NB4 (cell line): Measurements from ENCODE around the gene SAPCD2.
"Not testable (repeated sequence)": the region's sequence is repeated elsewhere in the genome, so short reads cannot be mapped to it uniquely, and the experiment has no call there.

ENCODE experiments used
- DNase-seq: peaks from one replicate; pipeline ENCODE4 v3.0.0; 2010; ENCODE audit warnings: low read depth
- H3K4me3 ChIP-seq: one replicate; pipeline ENCODE4 v1.5.1; 2011; ENCODE audit warnings: mild to moderate bottlenecking, low read depth, low read length, moderate library complexity
- MYC ChIP-seq: IDR thresholded peaks from 2 replicates; pipeline ENCODE4 v1.6.1; 2011; ENCODE audit warnings: low read depth, low read length
- POLR2A ChIP-seq: IDR thresholded peaks from 2 replicates; pipeline ENCODE4 v1.6.1; 2011; ENCODE audit warnings: mild to moderate bottlenecking; ENCODE audit not compliant: insufficient read length; ENCODE audit errors: extremely low read depth
- TF ChIP-seq, protein P1 (sequence below): IDR thresholded peaks from 2 replicates; pipeline ENCODE4 v1.6.1; 2011; ENCODE audit warnings: low read depth, low read length
- TF ChIP-seq, protein P2 (sequence below): IDR thresholded peaks from one replicate; pipeline ENCODE4 v1.5.1; 2012; ENCODE audit warnings: low read depth, low read length

SAPCD2 gene

DNA sequence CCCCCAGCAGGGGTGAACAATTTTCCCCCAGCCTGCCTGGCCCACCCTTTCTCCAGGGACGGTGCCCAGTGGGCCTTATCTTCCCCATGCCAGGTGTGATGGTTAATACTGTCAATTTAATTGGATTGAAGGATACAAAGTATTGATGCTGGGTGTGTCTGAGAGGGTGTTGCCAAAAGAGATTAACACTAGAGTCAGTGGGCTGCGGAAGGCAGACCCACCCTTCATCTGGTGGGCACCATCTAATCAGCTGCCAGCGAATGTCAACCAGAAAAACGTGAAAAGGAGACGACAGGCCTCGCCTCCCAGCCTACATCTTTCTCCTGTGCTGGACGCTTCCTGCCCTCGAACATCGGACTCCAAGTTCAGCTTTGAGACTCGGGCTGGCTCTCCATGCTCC, 32.9 kb downstream of the SAPCD2 start:
- TF ChIP-seq MYC (no peak), POLR2A (no peak)
- no peak for DNase-seq
- H3K4me3 ChIP-seq: no peak overlapping the region

DNA sequence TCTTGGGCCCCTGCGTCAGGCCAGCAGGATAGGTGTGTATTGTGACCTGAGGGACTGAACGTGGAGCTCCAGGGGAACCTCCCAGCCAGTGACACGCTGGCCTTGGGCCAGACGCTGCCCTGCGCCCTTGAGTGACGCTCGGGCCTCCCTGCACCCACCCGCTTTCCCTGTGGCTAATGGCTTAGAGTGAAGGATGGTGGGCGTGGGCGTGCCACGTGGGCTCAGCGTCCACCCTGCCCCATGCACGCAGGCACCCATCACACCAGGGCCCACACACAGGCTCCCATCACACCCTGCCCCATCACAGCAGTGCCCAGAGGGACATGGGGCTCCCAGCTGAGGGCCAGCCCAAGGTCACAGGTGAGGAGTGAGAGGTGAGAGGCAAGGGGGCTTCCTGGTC, 33.3 kb downstream of the SAPCD2 start:
- no peak for TF ChIP-seq POLR2A
- DNase-seq: no peak
- H3K4me3 ChIP-seq: no peak overlapping the region

DNA sequence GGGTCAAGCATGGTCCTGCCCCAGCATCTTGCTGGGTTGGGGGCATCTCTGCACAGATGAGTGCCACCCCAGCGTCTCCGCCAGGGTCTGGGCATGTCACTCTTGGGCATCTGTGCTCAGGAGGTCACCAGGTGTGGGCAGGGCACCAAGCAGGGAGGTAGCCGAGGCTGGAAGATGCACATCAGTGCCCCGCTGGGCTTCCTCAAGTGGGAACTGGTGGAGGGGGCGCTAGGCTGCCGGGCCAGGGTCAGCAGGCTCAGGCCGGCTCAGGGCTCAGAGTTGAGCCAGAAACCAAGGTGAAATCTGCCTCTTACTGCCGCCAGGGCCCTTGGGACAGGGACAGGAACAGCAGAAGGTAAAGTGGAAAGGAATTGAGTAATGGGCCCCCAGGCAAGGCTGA, 34.4 kb downstream of the SAPCD2 start:
- TF ChIP-seq, protein P1, sequence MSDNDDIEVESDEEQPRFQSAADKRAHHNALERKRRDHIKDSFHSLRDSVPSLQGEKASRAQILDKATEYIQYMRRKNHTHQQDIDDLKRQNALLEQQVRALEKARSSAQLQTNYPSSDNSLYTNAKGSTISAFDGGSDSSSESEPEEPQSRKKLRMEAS: no peak
- TF ChIP-seq POLR2A: no peak
- no peak for TF ChIP-seq MYC
- TF ChIP-seq, protein P2, sequence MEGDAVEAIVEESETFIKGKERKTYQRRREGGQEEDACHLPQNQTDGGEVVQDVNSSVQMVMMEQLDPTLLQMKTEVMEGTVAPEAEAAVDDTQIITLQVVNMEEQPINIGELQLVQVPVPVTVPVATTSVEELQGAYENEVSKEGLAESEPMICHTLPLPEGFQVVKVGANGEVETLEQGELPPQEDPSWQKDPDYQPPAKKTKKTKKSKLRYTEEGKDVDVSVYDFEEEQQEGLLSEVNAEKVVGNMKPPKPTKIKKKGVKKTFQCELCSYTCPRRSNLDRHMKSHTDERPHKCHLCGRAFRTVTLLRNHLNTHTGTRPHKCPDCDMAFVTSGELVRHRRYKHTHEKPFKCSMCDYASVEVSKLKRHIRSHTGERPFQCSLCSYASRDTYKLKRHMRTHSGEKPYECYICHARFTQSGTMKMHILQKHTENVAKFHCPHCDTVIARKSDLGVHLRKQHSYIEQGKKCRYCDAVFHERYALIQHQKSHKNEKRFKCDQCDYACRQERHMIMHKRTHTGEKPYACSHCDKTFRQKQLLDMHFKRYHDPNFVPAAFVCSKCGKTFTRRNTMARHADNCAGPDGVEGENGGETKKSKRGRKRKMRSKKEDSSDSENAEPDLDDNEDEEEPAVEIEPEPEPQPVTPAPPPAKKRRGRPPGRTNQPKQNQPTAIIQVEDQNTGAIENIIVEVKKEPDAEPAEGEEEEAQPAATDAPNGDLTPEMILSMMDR: no peak
- no peak overlapping the region for H3K4me3 ChIP-seq
- DNase-seq: no peak

DNA sequence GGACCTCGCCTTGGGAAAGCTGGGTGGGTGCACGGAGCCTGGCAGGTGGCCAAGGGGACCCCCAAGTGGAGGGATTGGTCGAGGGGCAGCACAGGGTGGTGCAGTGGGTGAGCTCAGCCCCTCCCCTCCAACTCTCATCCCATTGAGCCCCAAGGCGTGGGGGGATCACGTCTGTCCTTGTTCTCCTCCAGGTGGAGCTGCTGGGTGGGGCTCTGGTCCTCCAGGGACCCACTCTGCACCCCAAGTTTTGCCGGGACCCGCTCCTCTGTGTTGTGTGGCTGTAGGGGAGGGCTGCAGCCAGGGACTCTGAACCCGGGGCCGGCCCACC, 34.9 kb downstream of the SAPCD2 start:
- no peak for DNase-seq
- TF ChIP-seq, protein P1: no peak
- TF ChIP-seq MYC (no peak; the same call in 1 of the 2 replicates), POLR2A (no peak)
- TF ChIP-seq, protein P2: no peak
- no peak overlapping the region for H3K4me3 ChIP-seq

DNA sequence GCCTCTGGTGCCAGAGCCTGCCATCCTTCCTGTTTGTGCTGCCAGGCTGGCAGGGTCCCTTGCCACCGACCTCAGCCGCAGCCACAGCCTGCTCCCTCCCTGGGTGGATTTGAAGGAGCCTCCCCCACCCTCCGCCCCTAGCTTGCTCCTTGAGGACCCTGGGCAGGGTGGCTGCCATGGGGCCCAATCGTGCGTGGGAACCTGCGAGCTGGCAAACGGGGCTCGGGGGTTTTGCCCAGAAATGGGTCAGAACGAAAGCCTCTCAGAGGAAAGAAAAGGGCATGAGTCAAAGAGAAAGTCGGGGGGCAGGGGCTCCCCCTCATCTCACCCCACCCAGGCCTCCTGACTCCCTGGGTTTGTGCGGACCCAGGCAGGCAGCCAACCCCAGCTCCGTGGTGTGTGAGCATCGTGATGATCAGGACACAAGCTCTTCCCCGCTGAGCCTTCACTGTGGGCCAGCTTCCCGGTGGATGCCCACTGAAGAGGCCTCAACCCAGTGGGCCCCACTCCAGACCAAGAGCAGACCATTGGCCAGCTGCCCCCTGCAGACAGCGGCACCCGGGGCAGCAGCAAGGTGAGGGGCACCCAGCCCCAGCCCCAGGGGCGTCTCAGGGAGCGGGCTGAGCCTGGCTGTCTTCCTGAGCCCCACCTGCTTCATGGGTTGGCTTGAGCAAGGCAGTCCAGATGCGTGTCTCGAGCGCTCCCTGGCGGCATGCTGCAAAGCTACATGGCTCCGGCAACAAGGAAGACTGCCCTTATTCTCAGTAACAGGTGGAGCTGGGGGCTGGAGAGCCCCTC, 35.4 kb downstream of the SAPCD2 start:
- TF ChIP-seq, protein P2: peak; percentile 91
- TF ChIP-seq MYC (peak; percentile 55), POLR2A (no peak)
- TF ChIP-seq, protein P1: peak; percentile 78
- peak overlapping the region; percentile 34 for H3K4me3 ChIP-seq
- peak; percentile 94 for DNase-seq

DNA sequence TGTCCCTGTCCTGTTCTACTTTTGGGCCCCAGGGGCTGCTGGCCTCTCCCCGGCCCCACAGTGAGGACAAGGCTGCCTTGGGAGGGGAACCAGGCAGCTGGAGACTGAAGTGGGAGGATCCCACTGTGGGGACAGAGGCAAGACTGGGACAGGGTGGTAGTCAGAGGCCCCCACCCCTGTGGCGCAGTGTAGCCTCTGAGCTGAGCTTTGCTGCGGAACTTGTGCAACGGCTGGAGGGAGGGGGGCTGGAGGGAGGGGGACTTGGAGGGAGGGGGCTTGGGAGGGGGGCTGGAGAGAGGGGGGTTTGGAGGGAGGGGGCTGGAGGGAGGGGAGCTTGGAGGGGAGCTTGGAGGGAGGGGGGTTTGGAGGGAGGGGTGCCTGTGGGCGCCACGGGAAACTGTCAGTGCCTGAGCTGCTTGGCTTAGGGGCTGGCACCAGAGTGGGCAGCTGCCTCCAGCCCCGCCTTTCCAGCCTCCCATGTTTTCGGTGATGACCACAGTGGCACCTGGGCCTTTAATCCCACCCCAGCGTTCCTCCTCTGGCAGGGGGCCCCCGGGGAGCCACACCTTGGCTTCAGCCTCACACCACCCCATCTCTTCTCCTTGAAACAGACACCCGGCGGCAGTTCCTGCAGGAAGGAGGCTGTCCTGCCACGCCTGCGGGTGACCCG, 36.2 kb downstream of the SAPCD2 start:
- DNase-seq: peak; percentile 90
- peak overlapping the region; percentile 32 for H3K4me3 ChIP-seq
- TF ChIP-seq, protein P2: no peak
- TF ChIP-seq POLR2A: peak; percentile 64
- TF ChIP-seq MYC: peak; percentile 25; the same call in 1 of the 2 replicates

DNA sequence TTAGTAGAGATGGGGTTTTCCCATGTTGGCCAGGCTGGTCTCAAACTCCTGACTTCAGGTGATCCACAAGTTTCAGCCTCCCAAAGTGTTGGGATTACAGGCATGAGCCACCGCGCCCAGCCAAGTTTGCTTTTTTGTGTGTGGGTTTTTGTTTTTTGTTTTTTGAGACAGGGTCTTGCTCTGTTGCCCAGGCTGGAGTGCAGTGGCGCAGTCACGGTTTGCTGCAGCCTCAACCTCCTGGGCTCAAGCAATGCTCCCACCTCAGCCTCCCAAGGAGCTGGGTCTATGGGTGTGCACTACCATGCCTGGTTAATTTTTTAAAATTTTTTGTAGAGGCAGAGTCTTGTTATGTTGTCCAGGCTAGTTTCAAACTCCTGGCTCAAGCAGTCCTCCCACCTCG, 36.9 kb downstream of the SAPCD2 start:
- H3K4me3 ChIP-seq: peak overlapping the region; percentile 32
- DNase-seq: not testable (repeated sequence)
